WTC11 (cell line): ENCODE data around the gene ODAPH. TPM values are rescaled to one million over a fixed set of nuclear protein-coding genes. Genes with fewer than 3 reads are reported as not detected.

ENCODE experiments used
- ATAC-seq: fragments of 200-7000 bp; cut with Tn5 transposase; 2 replicates; pipeline ENCODE4 v1.10.0; 2021; ENCODE audit warnings: mild to moderate bottlenecking, moderate library complexity
- CTCF ChIA-PET: fragments of 300-600 bp; sonication (Branson Sonifier 250); formaldehyde crosslinking; loops from one replicate; lab custom pipeline; 2021; ENCODE audit warnings: antibody characterized with exemption; lab: Charles Lee
- POLR2A ChIA-PET: fragments of 350-600 bp; sonication (Branson Sonifier 250); formaldehyde crosslinking; loops from one replicate; lab custom pipeline; 2021; ENCODE audit warnings: antibody characterized with exemption; lab: Charles Lee
- DNase-seq: peaks from one replicate; pipeline ENCODE4 v3.0.0; 2021; ENCODE audit warnings: low spot score
- H3K27ac Mint-ChIP-seq: 2 replicates; pipeline ENCODE4 v1.8.0; 2021; ENCODE audit warnings: mixed read lengths
- H3K27me3 Mint-ChIP-seq: 2 replicates; pipeline ENCODE4 v1.8.0; 2021; ENCODE audit warnings: low read depth, mild to moderate bottlenecking, moderate library complexity, mixed read lengths
- H3K36me3 Mint-ChIP-seq: 2 replicates; pipeline ENCODE4 v1.8.0; 2021; ENCODE audit warnings: mixed read lengths
- H3K4me1 Mint-ChIP-seq: 2 replicates; pipeline ENCODE4 v1.8.0; 2022; ENCODE audit warnings: mixed read lengths
- H3K4me3 Mint-ChIP-seq: 2 replicates; pipeline ENCODE4 v1.8.0; 2021; ENCODE audit warnings: mild to moderate bottlenecking, moderate library complexity, mixed read lengths
- H3K9me3 Mint-ChIP-seq: 2 replicates; pipeline ENCODE4 v1.8.0; 2021; ENCODE audit warnings: mixed read lengths
- CBFB ChIP-seq: sonication (generic); formaldehyde crosslinking; IDR thresholded peaks from 2 replicates; pipeline ENCODE4 v1.8.1; 2022; ENCODE audit warnings: mild to moderate bottlenecking, low read depth, missing genetic modification reagents
- EMX1 ChIP-seq: fragments of 250-450 bp; sonication (Bioruptor Pico); IDR thresholded peaks from 2 replicates; pipeline ENCODE4 v1.8.0; 2021; ENCODE audit warnings: mild to moderate bottlenecking
- ETV6 ChIP-seq: sonication (generic); formaldehyde crosslinking; IDR thresholded peaks from 2 replicates; pipeline ENCODE4 v1.8.1; 2022; ENCODE audit warnings: mild to moderate bottlenecking, missing genetic modification reagents
- JAZF1 ChIP-seq: fragments of 250-450 bp; sonication (Bioruptor Pico); IDR thresholded peaks from 2 replicates; pipeline ENCODE4 v1.9.0; 2021; ENCODE audit warnings: moderate library complexity, mild to moderate bottlenecking, inconsistent platforms
- KAT7 ChIP-seq: sonication (generic); formaldehyde crosslinking; IDR thresholded peaks from 2 replicates; pipeline ENCODE4 v1.8.1; 2023; ENCODE audit warnings: missing genetic modification reagents, mild to moderate bottlenecking, borderline replicate concordance
- MYBL2 ChIP-seq: sonication (generic); formaldehyde crosslinking; IDR thresholded peaks from 2 replicates; pipeline ENCODE4 v1.8.1; 2023; ENCODE audit warnings: mild to moderate bottlenecking, moderate library complexity, missing genetic modification reagents
- NFYB ChIP-seq: sonication (generic); formaldehyde crosslinking; conservative IDR thresholded peaks from 2 replicates; pipeline ENCODE4 v1.8.0; 2022; ENCODE audit warnings: low read depth, missing genetic modification reagents
- NR1H2 ChIP-seq: sonication (generic); formaldehyde crosslinking; IDR thresholded peaks from 2 replicates; pipeline ENCODE4 v1.9.0; 2021; ENCODE audit warnings: mild to moderate bottlenecking, moderate library complexity, missing genetic modification reagents
- NR3C1 ChIP-seq: sonication (generic); formaldehyde crosslinking; conservative IDR thresholded peaks from 2 replicates; pipeline ENCODE4 v1.8.1; 2023; ENCODE audit warnings: low read depth, mild to moderate bottlenecking, missing genetic modification reagents
- PRRX2 ChIP-seq: fragments of 250-450 bp; sonication (Bioruptor Pico); IDR thresholded peaks from 2 replicates; pipeline ENCODE4 v1.8.0; 2021; ENCODE audit warnings: mild to moderate bottlenecking
- RELA ChIP-seq: sonication (generic); formaldehyde crosslinking; IDR thresholded peaks from 2 replicates; pipeline ENCODE4 v1.8.1; 2022; ENCODE audit warnings: missing genetic modification reagents, mild to moderate bottlenecking, borderline replicate concordance
- SP1 ChIP-seq: sonication (generic); formaldehyde crosslinking; conservative IDR thresholded peaks from 2 replicates; pipeline ENCODE4 v1.8.1; 2022; ENCODE audit warnings: missing genetic modification reagents
- TEAD4 ChIP-seq: sonication (generic); formaldehyde crosslinking; IDR thresholded peaks from 2 replicates; pipeline ENCODE4 v1.8.0; 2022; ENCODE audit warnings: mild to moderate bottlenecking, missing genetic modification reagents
- TP53 ChIP-seq: sonication (generic); formaldehyde crosslinking; IDR thresholded peaks from 2 replicates; pipeline ENCODE4 v1.8.1; 2023; ENCODE audit warnings: mild to moderate bottlenecking, missing genetic modification reagents
- ZNF219 ChIP-seq: sonication (generic); formaldehyde crosslinking; IDR thresholded peaks from 2 replicates; pipeline ENCODE4 v1.8.0; 2023; ENCODE audit warnings: missing genetic modification reagents, mild to moderate bottlenecking, borderline replicate concordance
- ZNF263 ChIP-seq: sonication (generic); formaldehyde crosslinking; IDR thresholded peaks from 2 replicates; pipeline ENCODE4 v1.8.1; 2022; ENCODE audit warnings: low read depth, mild to moderate bottlenecking, moderate library complexity, missing genetic modification reagents
- ZNF317 ChIP-seq: sonication (generic); formaldehyde crosslinking; IDR thresholded peaks from 2 replicates; pipeline ENCODE4 v1.8.1; 2023; ENCODE audit warnings: low read depth, mild to moderate bottlenecking, moderate library complexity, missing genetic modification reagents, borderline replicate concordance
- ZNF396 ChIP-seq: fragments of 250-450 bp; sonication (Bioruptor Pico); IDR thresholded peaks from 2 replicates; pipeline ENCODE4 v1.8.0; 2021; ENCODE audit warnings: mild to moderate bottlenecking, moderate library complexity, borderline replicate concordance
- ZNF416 ChIP-seq: fragments of 250-450 bp; sonication (Bioruptor Pico); IDR thresholded peaks from 2 replicates; pipeline ENCODE4 v1.9.0; 2021; ENCODE audit warnings: mild to moderate bottlenecking, inconsistent platforms
- total RNA-seq: library from RNA; stranded (reverse); gene quantifications from 3 replicates; pipeline ENCODE4 v1.2.3, GENCODE V29; 2021
- TF ChIP-seq, protein P1 (sequence below): sonication (generic); formaldehyde crosslinking; IDR thresholded peaks from 2 replicates; pipeline ENCODE4 v1.8.1; 2022; ENCODE audit warnings: missing genetic modification reagents, borderline replicate concordance
- TF ChIP-seq, protein P2 (sequence below): sonication (generic); formaldehyde crosslinking; conservative IDR thresholded peaks from 2 replicates; pipeline ENCODE4 v1.8.1; 2022; ENCODE audit warnings: mild to moderate bottlenecking, missing genetic modification reagents
- TF ChIP-seq, protein P3 (sequence below): sonication (generic); formaldehyde crosslinking; IDR thresholded peaks from 2 replicates; pipeline ENCODE4 v1.8.1; 2022; ENCODE audit warnings: mild to moderate bottlenecking, moderate library complexity, missing genetic modification reagents
- TF ChIP-seq, protein P4 (sequence below): fragments of 250-450 bp; sonication (Bioruptor Pico); IDR thresholded peaks from 2 replicates; pipeline ENCODE4 v1.9.0; 2021; ENCODE audit warnings: mild to moderate bottlenecking, borderline replicate concordance
- TF ChIP-seq, protein P5 (sequence below): sonication (generic); formaldehyde crosslinking; IDR thresholded peaks from 2 replicates; pipeline ENCODE4 v1.8.0; 2022; ENCODE audit warnings: mild to moderate bottlenecking, missing genetic modification reagents
- TF ChIP-seq, protein P6 (sequence below): sonication (generic); formaldehyde crosslinking; conservative IDR thresholded peaks from 2 replicates; pipeline ENCODE4 v1.8.1; 2023; ENCODE audit warnings: mild to moderate bottlenecking, low read depth, missing genetic modification reagents, moderate library complexity

ODAPH gene
- total RNA-seq, 1 experiment from 2014 or later = not detected

DNA sequence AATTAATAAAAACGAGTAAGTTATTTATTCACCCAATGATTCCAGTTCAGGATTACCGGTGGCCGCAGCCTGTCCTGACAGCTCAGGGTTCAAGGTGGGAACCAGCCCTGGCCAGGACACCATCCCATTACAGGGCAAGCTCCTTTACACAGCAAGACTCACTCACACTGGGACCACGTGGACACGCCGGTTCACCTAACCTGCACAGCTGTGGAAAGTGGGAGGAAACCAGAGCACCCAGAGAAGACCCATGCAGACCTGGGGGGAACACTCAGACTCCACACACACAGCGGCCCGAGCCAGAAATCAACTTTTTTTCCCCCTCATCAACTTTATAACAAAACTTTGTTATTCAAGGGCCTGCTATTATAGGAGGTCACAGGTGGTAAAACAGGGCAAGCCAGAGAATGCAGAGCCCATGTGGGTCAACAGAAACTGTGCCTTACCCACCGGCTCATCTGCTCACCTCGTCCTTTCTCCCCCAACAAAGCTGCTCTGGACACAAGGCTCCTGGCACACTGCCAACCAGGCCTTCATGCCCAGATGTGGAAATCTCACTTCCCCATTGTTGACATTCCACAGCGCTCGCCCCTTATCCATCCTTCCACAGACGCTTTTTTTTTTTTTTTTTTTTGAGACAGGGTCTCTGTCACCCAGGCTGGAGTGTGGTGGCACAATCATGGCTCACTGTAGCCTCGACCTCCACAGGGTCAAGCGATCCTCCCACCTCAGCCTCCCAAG is 8.0 kb upstream of the ODAPH start:
- no peak for DNase-seq
- ATAC-seq = no peak
- Mint-ChIP-seq H3K27ac (no peak overlapping the region), H3K4me3 (no peak overlapping the region), H3K36me3 (no peaks in the 10 kb centered on the region), H3K4me1 (no peaks in the 10 kb centered on the region), H3K9me3 (no peaks in the 10 kb centered on the region), H3K27me3 (no peaks in the 10 kb centered on the region)
- ChIA-PET POLR2A (no interaction called here), CTCF (interaction anchor here (0.7 to 1.1 kb wide), 3 partner anchors 22 to 347 kb away, joined by 3 to 5 read pairs (median 3); no protein-coding TSS in a partner anchor)
- no peak for TF ChIP-seq NR1H2
- TF ChIP-seq SP1 (CRISPR knock-in tag) = no peak
- TF ChIP-seq, protein P1, sequence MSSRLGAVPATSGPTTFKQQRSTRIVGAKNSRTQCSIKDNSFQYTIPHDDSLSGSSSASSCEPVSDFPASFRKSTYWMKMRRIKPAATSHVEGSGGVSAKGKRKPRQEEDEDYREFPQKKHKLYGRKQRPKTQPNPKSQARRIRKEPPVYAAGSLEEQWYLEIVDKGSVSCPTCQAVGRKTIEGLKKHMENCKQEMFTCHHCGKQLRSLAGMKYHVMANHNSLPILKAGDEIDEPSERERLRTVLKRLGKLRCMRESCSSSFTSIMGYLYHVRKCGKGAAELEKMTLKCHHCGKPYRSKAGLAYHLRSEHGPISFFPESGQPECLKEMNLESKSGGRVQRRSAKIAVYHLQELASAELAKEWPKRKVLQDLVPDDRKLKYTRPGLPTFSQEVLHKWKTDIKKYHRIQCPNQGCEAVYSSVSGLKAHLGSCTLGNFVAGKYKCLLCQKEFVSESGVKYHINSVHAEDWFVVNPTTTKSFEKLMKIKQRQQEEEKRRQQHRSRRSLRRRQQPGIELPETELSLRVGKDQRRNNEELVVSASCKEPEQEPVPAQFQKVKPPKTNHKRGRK = no peak
- TF ChIP-seq PRRX2 = no peak
- TF ChIP-seq MYBL2 = no peak
- TF ChIP-seq, protein P2, sequence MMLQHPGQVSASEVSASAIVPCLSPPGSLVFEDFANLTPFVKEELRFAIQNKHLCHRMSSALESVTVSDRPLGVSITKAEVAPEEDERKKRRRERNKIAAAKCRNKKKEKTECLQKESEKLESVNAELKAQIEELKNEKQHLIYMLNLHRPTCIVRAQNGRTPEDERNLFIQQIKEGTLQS (CRISPR knock-in tag) = no peak
- no peak for TF ChIP-seq TEAD4 (CRISPR knock-in tag)
- TF ChIP-seq ZNF263 (CRISPR knock-in tag) = no peak
- TF ChIP-seq ZNF317 (CRISPR knock-in tag) = no peak
- TF ChIP-seq, protein P3, sequence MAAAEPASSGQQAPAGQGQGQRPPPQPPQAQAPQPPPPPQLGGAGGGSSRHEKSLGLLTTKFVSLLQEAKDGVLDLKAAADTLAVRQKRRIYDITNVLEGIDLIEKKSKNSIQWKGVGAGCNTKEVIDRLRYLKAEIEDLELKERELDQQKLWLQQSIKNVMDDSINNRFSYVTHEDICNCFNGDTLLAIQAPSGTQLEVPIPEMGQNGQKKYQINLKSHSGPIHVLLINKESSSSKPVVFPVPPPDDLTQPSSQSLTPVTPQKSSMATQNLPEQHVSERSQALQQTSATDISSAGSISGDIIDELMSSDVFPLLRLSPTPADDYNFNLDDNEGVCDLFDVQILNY (CRISPR knock-in tag) = no peak
- TF ChIP-seq, protein P4, sequence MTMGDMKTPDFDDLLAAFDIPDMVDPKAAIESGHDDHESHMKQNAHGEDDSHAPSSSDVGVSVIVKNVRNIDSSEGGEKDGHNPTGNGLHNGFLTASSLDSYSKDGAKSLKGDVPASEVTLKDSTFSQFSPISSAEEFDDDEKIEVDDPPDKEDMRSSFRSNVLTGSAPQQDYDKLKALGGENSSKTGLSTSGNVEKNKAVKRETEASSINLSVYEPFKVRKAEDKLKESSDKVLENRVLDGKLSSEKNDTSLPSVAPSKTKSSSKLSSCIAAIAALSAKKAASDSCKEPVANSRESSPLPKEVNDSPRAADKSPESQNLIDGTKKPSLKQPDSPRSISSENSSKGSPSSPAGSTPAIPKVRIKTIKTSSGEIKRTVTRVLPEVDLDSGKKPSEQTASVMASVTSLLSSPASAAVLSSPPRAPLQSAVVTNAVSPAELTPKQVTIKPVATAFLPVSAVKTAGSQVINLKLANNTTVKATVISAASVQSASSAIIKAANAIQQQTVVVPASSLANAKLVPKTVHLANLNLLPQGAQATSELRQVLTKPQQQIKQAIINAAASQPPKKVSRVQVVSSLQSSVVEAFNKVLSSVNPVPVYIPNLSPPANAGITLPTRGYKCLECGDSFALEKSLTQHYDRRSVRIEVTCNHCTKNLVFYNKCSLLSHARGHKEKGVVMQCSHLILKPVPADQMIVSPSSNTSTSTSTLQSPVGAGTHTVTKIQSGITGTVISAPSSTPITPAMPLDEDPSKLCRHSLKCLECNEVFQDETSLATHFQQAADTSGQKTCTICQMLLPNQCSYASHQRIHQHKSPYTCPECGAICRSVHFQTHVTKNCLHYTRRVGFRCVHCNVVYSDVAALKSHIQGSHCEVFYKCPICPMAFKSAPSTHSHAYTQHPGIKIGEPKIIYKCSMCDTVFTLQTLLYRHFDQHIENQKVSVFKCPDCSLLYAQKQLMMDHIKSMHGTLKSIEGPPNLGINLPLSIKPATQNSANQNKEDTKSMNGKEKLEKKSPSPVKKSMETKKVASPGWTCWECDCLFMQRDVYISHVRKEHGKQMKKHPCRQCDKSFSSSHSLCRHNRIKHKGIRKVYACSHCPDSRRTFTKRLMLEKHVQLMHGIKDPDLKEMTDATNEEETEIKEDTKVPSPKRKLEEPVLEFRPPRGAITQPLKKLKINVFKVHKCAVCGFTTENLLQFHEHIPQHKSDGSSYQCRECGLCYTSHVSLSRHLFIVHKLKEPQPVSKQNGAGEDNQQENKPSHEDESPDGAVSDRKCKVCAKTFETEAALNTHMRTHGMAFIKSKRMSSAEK = no peak
- no peak for TF ChIP-seq CBFB (CRISPR knock-in tag)
- TF ChIP-seq, protein P5, sequence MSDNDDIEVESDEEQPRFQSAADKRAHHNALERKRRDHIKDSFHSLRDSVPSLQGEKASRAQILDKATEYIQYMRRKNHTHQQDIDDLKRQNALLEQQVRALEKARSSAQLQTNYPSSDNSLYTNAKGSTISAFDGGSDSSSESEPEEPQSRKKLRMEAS (CRISPR knock-in tag) = no peak

DNA sequence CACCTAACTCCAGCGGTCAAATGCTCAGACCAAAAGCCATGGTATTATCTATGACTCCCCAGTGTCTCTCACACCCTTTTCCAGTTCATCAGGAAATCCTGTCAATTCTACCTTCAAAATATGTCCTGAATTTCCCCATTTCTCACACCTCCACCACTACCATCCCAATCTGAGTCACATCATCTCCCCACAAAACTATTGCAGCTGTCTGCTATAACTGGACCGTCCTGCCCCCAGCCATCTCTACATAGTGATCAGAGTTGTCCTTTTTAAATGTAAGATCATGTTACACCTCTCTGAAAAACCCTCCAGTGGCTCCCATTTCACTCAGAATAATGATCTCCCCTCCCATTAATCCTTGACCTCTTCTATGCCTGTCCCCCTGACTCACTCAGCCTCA is 6.8 kb upstream of the ODAPH start:
- Mint-ChIP-seq H3K4me1 (no peaks in the 10 kb centered on the region), H3K27ac (no peak overlapping the region), H3K36me3 (no peaks in the 10 kb centered on the region), H3K27me3 (no peaks in the 10 kb centered on the region), H3K9me3 (no peaks in the 10 kb centered on the region), H3K4me3 (no peak overlapping the region)
- ChIA-PET POLR2A (no interaction called here), CTCF (no interaction called here)
- no peak for DNase-seq
- no peak for ATAC-seq
- TF ChIP-seq ZNF219 (CRISPR knock-in tag) (no peak), ZNF416 (CRISPR knock-in tag) (no peak), ETV6 (CRISPR knock-in tag) (no peak), ZNF396 (CRISPR knock-in tag) (no peak), RELA (CRISPR knock-in tag) (no peak), NR3C1 (CRISPR knock-in tag) (no peak), TP53 (CRISPR knock-in tag) (no peak), EMX1 (CRISPR knock-in tag) (no peak), NFYB (CRISPR knock-in tag) (no peak), KAT7 (CRISPR knock-in tag) (no peak), JAZF1 (no peak)
- TF ChIP-seq, protein P6, sequence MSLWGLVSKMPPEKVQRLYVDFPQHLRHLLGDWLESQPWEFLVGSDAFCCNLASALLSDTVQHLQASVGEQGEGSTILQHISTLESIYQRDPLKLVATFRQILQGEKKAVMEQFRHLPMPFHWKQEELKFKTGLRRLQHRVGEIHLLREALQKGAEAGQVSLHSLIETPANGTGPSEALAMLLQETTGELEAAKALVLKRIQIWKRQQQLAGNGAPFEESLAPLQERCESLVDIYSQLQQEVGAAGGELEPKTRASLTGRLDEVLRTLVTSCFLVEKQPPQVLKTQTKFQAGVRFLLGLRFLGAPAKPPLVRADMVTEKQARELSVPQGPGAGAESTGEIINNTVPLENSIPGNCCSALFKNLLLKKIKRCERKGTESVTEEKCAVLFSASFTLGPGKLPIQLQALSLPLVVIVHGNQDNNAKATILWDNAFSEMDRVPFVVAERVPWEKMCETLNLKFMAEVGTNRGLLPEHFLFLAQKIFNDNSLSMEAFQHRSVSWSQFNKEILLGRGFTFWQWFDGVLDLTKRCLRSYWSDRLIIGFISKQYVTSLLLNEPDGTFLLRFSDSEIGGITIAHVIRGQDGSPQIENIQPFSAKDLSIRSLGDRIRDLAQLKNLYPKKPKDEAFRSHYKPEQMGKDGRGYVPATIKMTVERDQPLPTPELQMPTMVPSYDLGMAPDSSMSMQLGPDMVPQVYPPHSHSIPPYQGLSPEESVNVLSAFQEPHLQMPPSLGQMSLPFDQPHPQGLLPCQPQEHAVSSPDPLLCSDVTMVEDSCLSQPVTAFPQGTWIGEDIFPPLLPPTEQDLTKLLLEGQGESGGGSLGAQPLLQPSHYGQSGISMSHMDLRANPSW = no peak
